ENCODE results near the gene MRFAP1L1.

MRFAP1L1 gene

DNA sequence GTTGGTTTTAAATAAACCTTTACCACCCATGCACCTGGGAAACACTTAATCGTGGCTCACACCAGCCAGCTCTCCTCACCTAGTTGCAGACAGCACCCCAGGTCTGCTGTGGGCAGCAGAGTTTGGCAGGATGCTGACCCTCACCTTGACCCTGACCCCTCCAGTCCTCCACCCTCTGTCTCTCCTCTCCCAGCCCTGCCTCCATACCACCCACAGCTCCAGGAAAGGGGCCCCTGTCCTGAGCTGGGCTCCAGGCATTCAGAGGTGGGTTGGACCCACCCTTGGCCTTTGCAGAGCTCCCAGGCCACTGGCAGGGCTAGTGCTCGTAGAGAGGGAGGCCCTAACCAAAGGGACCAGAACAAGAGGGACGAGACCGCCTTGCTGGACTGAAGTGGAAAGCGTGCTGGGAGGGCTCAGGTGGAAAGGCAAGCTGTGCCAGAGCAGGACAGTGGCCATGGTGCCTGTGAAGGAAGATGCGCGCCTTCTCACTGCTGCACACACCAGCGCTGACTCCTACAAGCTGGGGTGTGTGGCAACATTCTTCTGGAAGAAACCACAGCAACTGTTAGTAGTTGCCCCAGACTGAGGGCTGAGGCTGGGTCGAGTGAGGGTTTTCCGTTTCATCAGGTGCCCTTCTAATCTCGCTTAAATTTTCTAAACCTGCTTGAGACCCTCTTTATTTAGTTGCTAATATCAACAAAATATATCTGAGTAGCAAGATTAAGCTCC lies 26.6 kb downstream of the MRFAP1L1 start:
- H3K27ac ChIP-seq (replicated peaks; ENCODE audit: low read length) = no peak overlapping the region
- H3K79me1 ChIP-seq (ENCODE audit: low read depth, low read length) = peaks cover 3% of the 10 kb centered on the region
- no peaks in the 10 kb centered on the region for H3K4me1 ChIP-seq (ENCODE audit: control insufficient read depth in 2 of 2, insufficient read depth in 1 of 2, low read depth in 1 of 2, low read length in 2 of 2)
- H2AK5ac ChIP-seq (ENCODE audit: low read depth, low read length) = no peak overlapping the region
- H2BK12ac ChIP-seq (ENCODE audit: low read length) = peak overlapping the region; percentile 80
- WGBS, 2 donors (ENCODE audit: extremely low coverage in 2 of 2, insufficient read length in 2 of 2, insufficient replicate concordance in 1 of 2) = no CpG with 5 or more reads among the region's 11 CpGs
- H4K8ac ChIP-seq (ENCODE audit: low read depth, low read length) = peak overlapping the region; percentile 17
- no peak for DNase-seq (ENCODE audit: low spot score)
- peaks cover 3 to 6% of the 10 kb centered on the region in 2 donors for H3K9me3 ChIP-seq (replicated peaks in 1 of 2; ENCODE audit: control insufficient read depth in 2 of 2, insufficient read depth in 1 of 2, low read depth in 1 of 2, low read length in 2 of 2)
- peak overlapping the region; percentile 60 for H3K9ac ChIP-seq (ENCODE audit: low read depth, low read length, poor library complexity)
- H3K14ac ChIP-seq (ENCODE audit: low read length) = no peak overlapping the region
- no peak overlapping the region for H2BK5ac ChIP-seq (ENCODE audit: low read length)
- no peak overlapping the region for H3K4me2 ChIP-seq (ENCODE audit: insufficient read depth, low read length, poor library complexity, severe bottlenecking)
- peak overlapping the region; percentile 49 for H3K23ac ChIP-seq (ENCODE audit: low read depth, low read length, poor library complexity)
- no peak overlapping the region for H3K4ac ChIP-seq (ENCODE audit: low read length)
- H3K27me3 ChIP-seq (ENCODE audit: control insufficient read depth in 3 of 3, insufficient read depth in 3 of 3, low read depth in 1 of 3, low read length in 3 of 3) = no peaks in the 10 kb centered on the region
- H3K4me3 ChIP-seq (ENCODE audit: low read length in 2 of 2) = no peak overlapping the region
- no peak overlapping the region for H2AFZ ChIP-seq (ENCODE audit: low read length)
- no peak overlapping the region for H4K91ac ChIP-seq (ENCODE audit: low read depth, low read length, poor library complexity)
- H2BK120ac ChIP-seq (ENCODE audit: low read depth, low read length) = no peak overlapping the region
- no peak overlapping the region for H2BK15ac ChIP-seq (ENCODE audit: low read length)
- H3K36me3 ChIP-seq (replicated peaks in 1 of 2; ENCODE audit: control insufficient read depth in 2 of 2, insufficient read depth in 2 of 2, low read length in 2 of 2) = peaks cover 0 to 2% of the 10 kb centered on the region in 2 donors
- peak overlapping the region; percentile 4 for H3K18ac ChIP-seq (ENCODE audit: low read length)

DNA sequence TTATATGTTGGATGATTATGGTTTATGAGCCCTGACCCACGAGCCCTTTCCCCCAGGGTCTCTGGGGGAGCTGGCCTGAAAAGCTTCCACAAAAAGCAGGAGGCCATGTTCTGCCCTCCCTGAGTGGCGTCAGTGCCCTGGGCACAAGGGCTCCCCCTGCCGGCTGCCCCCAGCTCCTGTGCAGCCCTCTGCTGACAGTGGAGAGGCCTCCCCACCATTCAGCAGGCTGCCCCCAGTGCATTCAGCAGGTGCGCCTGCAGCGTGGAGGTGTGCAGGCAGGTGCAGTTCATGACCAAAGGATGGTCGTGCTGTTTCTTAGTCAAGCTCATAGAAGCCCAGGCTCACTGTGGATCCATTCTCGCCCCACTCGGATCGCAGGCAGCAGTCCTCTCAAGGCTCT lies 28.5 kb downstream of the MRFAP1L1 start:
- Histone ChIP-seq H2BK15ac (ENCODE audit: low read length) (no peak overlapping the region), H4K91ac (ENCODE audit: low read depth, low read length, poor library complexity) (no peak overlapping the region), H2AFZ (ENCODE audit: low read length) (no peak overlapping the region), H2AK5ac (ENCODE audit: low read depth, low read length) (no peak overlapping the region), H3K4me3 (ENCODE audit: low read length in 2 of 2) (no peak overlapping the region), H3K4ac (ENCODE audit: low read length) (no peak overlapping the region), H3K36me3 (replicated peaks in 1 of 2; ENCODE audit: control insufficient read depth in 2 of 2, insufficient read depth in 2 of 2, low read length in 2 of 2) (peaks cover 6 to 11% of the 10 kb centered on the region in 2 donors), H3K18ac (ENCODE audit: low read length) (no peak overlapping the region), H3K23ac (ENCODE audit: low read depth, low read length, poor library complexity) (peak overlapping the region; percentile 77), H3K9me3 (replicated peaks in 1 of 2; ENCODE audit: control insufficient read depth in 2 of 2, insufficient read depth in 1 of 2, low read depth in 1 of 2, low read length in 2 of 2) (no peaks in the 10 kb centered on the region), H3K9ac (ENCODE audit: low read depth, low read length, poor library complexity) (no peak overlapping the region), H3K4me1 (ENCODE audit: control insufficient read depth in 2 of 2, insufficient read depth in 1 of 2, low read depth in 1 of 2, low read length in 2 of 2) (peaks cover 0 to 2% of the 10 kb centered on the region in 2 donors), H3K27ac (replicated peaks; ENCODE audit: low read length) (no peak overlapping the region), H2BK5ac (ENCODE audit: low read length) (peak overlapping the region; percentile 50), H3K79me1 (ENCODE audit: low read depth, low read length) (peaks cover 5% of the 10 kb centered on the region), H4K8ac (ENCODE audit: low read depth, low read length) (peak overlapping the region; percentile 93), H3K14ac (ENCODE audit: low read length) (no peak overlapping the region), H3K4me2 (ENCODE audit: insufficient read depth, low read length, poor library complexity, severe bottlenecking) (no peak overlapping the region), H2BK12ac (ENCODE audit: low read length) (no peak overlapping the region), H2BK120ac (ENCODE audit: low read depth, low read length) (no peak overlapping the region), H3K27me3 (ENCODE audit: control insufficient read depth in 3 of 3, insufficient read depth in 3 of 3, low read depth in 1 of 3, low read length in 3 of 3) (no peaks in the 10 kb centered on the region)
- DNase-seq (ENCODE audit: low spot score) = no peak
- WGBS, 2 donors (ENCODE audit: extremely low coverage in 2 of 2, insufficient read length in 2 of 2, insufficient replicate concordance in 1 of 2) = no CpG with 5 or more reads among the region's 9 CpGs

DNA sequence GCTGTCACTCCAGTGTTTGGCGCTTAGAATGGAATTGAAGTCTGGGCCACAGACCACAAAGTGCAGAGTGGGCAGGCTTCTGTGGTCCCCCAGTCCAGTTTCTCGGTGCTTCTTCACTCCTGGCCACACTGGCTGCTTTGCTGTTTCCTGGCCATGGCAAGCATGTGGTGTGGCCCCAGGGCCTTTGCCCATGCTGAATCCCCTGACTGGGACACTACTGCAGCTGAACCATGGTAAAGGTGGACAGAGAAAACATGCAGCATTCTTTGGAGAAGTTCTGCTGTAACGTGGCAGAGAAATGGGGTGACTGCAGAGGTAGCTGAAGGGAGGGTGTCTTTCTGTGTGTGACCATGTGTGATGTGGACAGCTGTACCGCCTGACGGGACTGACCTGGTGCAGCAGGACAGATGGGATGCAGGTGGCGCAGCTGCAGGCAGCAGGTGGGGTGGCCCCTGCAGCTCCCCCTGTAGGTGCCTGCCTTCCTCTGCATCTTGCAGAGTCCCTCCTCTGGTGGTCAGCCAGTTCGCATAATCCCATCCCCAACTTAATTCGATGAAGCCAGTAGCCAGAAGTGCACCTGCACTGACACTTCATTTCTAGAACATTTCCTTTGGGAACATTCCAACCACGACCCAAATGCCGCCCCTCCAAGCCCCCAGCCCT lies 29.2 kb downstream of the MRFAP1L1 start:
- Histone ChIP-seq H2AK5ac (ENCODE audit: low read depth, low read length) (no peak overlapping the region), H3K4me2 (ENCODE audit: insufficient read depth, low read length, poor library complexity, severe bottlenecking) (no peak overlapping the region), H3K18ac (ENCODE audit: low read length) (no peak overlapping the region), H2BK120ac (ENCODE audit: low read depth, low read length) (no peak overlapping the region), H3K79me1 (ENCODE audit: low read depth, low read length) (peaks cover 5% of the 10 kb centered on the region), H3K4me1 (ENCODE audit: control insufficient read depth in 2 of 2, insufficient read depth in 1 of 2, low read depth in 1 of 2, low read length in 2 of 2) (peaks cover 0 to 4% of the 10 kb centered on the region in 2 donors), H3K4ac (ENCODE audit: low read length) (no peak overlapping the region), H3K9ac (ENCODE audit: low read depth, low read length, poor library complexity) (no peak overlapping the region), H3K4me3 (ENCODE audit: low read length in 2 of 2) (peak overlapping the region in 1 of 2 donors; percentile 27), H2BK5ac (ENCODE audit: low read length) (peak overlapping the region; percentile 50), H3K23ac (ENCODE audit: low read depth, low read length, poor library complexity) (no peak overlapping the region), H4K8ac (ENCODE audit: low read depth, low read length) (no peak overlapping the region), H2BK15ac (ENCODE audit: low read length) (no peak overlapping the region), H2AFZ (ENCODE audit: low read length) (no peak overlapping the region), H3K36me3 (replicated peaks in 1 of 2; ENCODE audit: control insufficient read depth in 2 of 2, insufficient read depth in 2 of 2, low read length in 2 of 2) (peaks cover 10 to 18% of the 10 kb centered on the region in 2 donors), H3K27ac (replicated peaks; ENCODE audit: low read length) (no peak overlapping the region), H2BK12ac (ENCODE audit: low read length) (no peak overlapping the region), H4K91ac (ENCODE audit: low read depth, low read length, poor library complexity) (no peak overlapping the region), H3K14ac (ENCODE audit: low read length) (peak overlapping the region; percentile 1), H3K27me3 (ENCODE audit: control insufficient read depth in 3 of 3, insufficient read depth in 3 of 3, low read depth in 1 of 3, low read length in 3 of 3) (no peaks in the 10 kb centered on the region), H3K9me3 (replicated peaks in 1 of 2; ENCODE audit: control insufficient read depth in 2 of 2, insufficient read depth in 1 of 2, low read depth in 1 of 2, low read length in 2 of 2) (peaks cover 0 to 3% of the 10 kb centered on the region in 2 donors)
- no CpG with 5 or more reads among the region's 10 CpGs for WGBS, 2 donors (ENCODE audit: extremely low coverage in 2 of 2, insufficient read length in 2 of 2, insufficient replicate concordance in 1 of 2)
- no peak for DNase-seq (ENCODE audit: low spot score)
